HG03108 (cell line): ENCODE data around the gene AP2B1.
"Not testable (repeated sequence)": the region's sequence is repeated elsewhere in the genome, so short reads cannot be mapped to it uniquely, and the experiment has no call there.

Source experiments
- ATAC-seq: cut with Tn5 transposase; IDR thresholded peaks from one replicate; pipeline ENCODE4 v1.9.1; 2021; ENCODE audit warnings: moderate library complexity; ENCODE audit not compliant: unreplicated experiment

Gene AP2B1

GRCh38 chr17:35745246-35745645, 158.1 kb downstream of the AP2B1 start:
- ATAC-seq: no peak

DNA sequence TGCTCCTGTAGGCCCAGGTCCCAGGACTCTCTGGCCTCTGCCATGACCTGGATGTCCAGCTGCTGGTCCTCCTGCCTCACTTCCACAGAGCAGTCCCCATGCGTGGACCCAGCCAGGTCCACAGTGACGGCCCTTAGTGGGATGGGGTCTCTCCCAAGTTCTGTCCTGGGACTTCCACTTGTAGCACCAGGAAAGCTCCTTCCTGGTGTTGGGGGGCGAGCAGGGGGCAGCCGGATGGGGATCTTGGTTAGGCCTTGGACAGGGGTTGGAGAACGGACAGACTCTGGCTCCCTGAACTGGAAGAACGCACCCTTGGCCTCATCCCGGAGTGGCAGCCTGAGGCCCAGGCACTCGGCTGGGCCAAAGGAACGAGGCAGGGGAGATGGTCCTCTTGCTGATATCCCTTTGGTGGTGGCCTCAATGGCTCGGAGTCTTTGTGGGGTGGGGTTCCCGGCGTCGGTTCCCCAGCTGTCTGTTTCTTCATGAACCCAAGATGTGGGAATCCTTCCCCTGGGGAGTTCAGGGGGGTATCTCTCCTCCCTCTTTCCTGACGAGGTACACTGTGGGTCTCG, 158.7 kb downstream of the AP2B1 start:
- no peak for ATAC-seq

DNA sequence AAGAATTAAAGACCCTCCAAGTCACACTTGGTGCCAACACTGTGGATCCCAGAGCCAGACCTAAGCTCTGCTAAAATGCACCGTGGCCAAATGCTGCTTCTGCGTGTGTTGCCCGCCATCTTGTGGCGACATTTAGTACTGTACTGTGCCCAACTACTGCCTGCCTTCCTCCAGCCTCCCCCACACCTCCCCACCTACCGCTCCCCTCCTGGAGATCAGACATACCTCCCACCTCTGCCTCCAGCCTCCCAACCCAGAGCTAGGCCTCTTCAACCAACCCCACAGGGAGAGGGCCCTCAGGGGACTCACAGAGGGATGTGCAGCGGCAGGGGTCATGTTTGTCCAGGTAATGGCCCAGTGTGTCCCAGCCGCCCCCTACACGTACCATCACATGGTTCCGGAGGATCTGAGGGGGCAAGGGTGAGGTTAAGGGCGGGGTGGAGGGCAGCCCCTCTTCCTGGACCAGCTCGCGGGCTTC, 160.5 kb downstream of the AP2B1 start:
- no peak for ATAC-seq

DNA sequence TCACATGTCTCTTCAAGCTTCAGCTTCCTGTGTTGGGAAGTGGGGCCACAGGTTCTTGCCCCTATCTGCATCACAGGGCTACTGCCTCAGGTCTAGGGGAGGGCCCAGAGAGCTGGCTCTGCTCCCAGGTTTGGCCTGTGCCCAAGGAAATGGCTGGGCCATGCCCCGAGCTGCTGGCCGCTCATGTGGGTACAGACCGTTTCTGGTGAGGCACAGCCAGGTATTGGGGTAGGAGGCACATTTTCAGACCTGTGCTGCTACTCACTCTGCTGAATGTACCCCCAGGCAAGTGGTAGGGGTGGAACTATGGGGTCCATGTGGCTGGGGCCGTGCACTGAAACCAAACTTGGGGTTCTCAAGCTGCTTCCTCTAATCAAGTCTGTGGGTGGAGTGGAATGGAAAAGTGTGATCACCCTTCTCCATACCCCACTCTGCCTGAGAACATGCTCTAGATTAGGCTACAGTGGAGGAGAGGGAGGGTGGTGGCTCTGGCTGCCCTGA, 161.3 kb downstream of the AP2B1 start:
- ATAC-seq: no peak

- ATAC-seq: no peak
Measured at GRCh38 chr17:35748979-35749378, 161.9 kb downstream of the AP2B1 start.

DNA sequence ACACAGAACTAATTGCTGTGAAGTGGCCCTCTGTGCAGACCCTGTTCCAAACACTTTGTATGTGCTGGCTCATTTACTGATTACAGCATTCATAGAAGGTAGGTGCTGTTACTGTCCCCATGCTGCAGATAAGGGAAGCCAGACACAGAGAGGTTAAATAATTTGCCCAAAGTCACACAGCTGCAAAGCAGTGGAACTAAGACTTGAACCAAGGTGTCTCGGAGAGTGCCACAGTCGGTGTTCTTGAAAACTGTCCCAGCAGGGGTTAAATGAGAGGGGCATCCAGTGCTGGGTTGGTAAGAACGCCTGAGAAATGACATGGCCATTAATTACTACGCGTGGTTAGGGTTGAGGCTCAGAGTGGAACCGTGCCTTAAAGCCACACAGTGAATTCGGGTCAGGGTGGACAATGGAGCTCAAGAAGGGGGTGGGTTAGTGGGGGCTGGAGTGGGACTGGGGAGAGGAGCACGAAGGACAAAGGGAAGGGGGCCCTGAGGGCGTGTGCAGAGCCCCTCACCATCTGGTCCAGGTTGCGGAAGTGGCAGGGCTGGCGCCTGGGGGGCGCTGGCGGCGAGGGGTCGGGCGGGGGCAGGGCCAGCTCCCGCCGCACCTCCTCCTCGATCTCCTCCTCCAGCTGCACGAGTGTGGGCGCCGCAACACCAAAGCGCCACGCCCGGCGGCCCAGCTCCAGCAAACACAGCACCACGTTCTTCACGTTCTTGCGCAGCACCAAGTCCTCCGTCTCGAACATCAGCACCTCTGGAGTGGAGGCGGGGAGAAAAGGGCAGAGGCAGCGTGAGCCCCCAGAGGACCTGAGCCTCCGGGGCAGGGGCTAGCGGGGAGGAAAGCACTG, 162.7 kb downstream of the AP2B1 start:
- ATAC-seq: no peak

DNA sequence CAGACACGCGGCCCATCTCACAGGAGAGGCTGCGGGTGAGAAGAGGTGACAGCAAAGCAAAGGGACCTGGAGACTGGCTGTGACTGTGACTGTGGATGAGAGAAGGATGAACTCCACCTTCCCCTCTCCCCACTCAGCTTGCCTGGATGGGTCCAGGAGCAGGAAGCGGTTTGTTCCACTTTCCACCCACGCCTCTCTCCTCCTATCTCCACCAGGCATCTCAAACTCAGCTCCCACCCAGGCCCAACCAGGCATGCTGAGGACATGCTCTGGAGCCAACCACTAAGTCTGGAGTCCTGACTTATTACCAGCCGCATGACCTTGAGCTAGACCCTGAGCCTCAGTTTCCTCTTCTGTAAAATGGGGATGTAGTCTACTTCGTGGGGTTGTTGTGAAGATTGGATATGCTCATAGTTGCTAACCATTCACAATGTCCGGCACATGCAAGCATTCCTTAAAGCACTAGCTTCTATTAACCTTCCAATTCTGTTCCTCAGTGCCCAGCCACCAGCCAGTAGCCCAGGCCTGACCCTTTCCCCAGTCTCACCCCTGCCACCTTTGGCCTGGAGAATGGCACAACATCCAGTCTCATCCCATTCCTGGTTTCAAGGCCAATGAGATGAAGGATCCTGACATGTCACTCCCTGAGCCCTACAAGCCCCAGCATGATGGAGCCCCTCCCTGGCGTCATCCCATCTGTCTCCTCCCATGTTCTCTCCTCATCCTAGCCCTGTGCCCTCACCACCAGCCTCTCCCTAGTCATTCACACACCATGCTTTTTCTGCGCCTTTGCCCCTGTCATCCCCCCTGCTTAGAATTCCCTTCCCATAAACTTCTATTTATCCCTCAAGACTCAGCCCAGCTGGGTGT, 163.6 kb downstream of the AP2B1 start:
- ATAC-seq: no peak

DNA sequence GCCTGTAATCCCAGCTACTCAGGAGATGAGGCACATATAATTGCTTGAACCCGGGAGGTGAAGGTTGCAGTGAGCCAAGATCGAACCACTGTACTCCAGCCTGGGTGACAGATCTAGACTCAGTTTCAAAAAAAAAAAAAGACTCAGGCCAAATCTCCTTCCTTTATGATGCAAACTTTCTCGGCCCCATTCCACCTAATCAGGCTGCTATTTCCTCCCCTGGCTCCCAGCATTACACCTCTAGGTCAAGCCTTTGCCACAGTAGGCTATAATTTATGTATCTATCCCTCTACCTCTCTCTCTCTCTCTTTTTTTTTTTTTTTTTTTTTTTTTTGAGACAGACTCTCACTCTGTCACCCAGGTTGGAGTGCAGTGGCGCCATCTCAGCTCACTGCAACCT, 164.4 kb downstream of the AP2B1 start:
- not testable (repeated sequence) for ATAC-seq

DNA sequence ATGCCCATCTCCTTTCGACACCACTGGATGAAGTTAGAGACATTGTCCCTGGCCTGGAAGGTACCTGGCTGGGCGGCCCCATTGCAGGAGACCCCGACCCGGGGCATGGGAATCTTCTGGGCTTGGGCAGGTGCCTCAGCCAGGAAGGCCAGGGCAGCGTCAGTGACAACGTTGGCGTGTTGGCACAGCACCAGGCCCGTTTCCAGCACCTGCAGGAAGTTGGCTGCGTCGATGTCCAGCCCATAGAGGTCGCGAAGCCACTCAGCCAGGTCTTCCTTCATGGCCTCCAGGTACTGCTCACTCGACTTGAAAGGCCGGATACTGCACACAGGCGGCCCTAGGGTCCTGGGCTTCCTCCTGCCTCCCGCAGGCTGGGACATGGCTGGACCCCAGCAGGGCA, 165.3 kb downstream of the AP2B1 start:
- no peak for ATAC-seq

GRCh38 chr17:35752945-35753764, 166.0 kb downstream of the AP2B1 start, which contains the start of gene GAS2L2:
TSS of gene GAS2L2 (minus strand) at chr17:35753239. CDS start at chr17:35752850, 389 bp downstream.
- no peak for ATAC-seq

DNA sequence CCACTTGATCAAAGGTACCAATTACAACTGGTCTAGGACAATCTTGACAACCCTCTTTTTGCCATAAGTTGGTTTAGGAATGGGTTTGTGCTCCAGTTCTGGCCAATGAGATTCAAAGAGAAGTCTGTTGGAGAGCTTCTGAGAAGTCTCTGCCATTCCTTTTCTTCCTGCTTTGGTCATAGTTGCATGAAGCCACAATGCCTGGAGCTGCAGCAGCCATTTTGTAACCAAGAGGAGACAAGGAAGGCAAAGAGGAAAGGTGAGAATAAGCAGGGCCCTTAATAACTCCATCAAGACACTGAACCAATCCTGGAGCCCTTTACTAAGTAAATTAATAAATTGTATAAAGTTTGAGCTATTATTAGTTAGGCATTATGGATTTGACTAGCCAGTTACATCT, 170.1 kb downstream of the AP2B1 start:
- ATAC-seq: no peak

GRCh38 chr17:35760587-35760986, 173.5 kb downstream of the AP2B1 start, which contains the start of gene C17orf50:
TSS of gene C17orf50 (plus strand) at chr17:35760887. CDS start at chr17:35760942, 55 bp downstream.
- ATAC-seq: no peak

GRCh38 chr17:35761601-35762000, 174.5 kb downstream of the AP2B1 start:
- no peak for ATAC-seq

- no peak for ATAC-seq
Measured at GRCh38 chr17:35763767-35764122, 176.6 kb downstream of the AP2B1 start.

GRCh38 chr17:35764123-35764991, 177.2 kb downstream of the AP2B1 start:
- peak; percentile 91 for ATAC-seq

GRCh38 chr17:35765086-35765710, 178.1 kb downstream of the AP2B1 start:
- ATAC-seq: no peak

DNA sequence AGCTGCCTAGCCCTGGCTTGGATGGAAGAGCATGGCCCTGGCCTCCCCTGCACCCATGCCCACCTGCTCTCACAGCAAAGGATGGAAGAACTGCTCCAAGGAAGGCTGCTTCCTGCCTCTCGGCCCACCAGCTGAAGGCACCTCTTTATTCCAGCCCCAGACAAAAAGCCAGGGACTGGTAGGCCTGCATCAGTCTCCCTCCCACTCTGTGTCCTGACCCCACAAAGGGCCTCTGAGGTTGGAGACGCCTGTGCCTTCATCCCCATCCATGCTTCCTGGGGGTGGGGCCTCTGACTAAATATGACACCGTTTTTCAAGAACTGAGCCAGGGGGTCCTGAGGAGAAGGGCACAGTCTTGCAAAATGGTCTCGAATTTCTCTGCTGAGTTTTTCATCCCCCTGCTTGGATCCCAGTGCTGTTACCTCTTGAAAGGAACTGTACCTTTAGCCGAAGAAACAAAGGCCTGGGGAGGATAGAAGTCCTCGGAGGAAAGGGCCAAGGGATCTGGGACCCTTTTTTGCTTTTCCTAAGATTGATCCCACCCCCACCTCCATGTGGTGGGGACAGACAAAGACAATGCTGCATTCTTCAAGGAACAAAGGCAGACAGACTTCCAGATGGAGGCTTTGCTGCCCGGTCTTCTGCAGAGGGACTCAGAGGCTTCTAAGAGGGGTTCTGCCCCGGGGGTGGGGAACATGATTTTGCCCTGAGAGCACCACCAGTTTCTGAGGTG, 178.8 kb downstream of the AP2B1 start:
- ATAC-seq: no peak

DNA sequence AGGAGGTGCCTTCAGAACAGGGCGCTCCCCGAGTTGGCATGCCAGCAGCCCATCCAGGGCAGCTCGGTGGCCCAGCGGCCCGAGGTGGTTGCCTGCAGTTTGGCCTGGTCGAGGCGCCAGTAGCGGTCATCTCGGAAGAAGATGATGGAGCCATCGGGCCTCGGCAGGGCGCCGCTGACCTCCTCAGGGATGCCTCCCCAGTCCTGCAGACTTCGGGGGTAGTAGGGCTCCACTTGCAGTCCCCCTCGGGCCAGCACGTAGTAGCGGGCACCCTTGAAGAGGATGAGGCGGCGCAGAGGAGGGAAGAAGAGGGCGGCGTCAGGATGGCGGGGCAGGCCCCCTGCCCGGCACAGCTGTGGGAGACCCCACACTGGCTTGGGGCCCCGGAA, 179.4 kb downstream of the AP2B1 start:
- no peak for ATAC-seq
